Measurements from ENCODE around the gene AKT1.
A peak's percentile ranks its signal among the peaks of the same experiment; 100 is the strongest.
"Not testable (repeated sequence)": the region's sequence is repeated elsewhere in the genome, so short reads cannot be mapped to it uniquely, and the experiment has no call there.

The AKT1 gene

DNA sequence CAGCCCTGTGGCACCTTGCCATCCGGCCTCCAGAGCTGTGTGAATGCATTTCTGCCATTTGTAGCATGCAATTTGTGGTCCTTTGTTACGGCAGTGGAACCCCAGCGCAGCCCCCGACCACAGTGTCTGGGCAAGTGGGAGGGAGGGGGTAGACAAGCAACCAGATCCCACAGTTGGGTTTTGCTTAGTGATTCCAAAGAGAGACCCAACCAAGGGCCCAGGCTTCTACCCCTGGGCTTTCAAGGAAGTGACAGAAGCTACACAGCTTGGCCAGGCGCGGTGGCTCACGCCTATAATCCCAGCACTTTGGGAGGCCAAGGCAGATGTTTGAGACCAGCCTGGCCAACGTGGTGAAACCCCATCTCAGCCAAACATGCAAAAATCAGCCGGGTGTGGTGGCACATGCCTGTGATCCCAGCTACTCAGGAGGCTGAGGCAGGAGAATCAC lies 23.2 kb upstream of the AKT1 start:
- no peak for DNase-seq

- no peak for DNase-seq
Measured at GRCh38 chr14:104817930-104818713, 22.6 kb upstream of the AKT1 start.

GRCh38 chr14:104816616-104816884 lies 21.0 kb upstream of the AKT1 start:
- DNase-seq: no peak

GRCh38 chr14:104814701-104815100 lies 19.2 kb upstream of the AKT1 start:
- DNase-seq: not testable (repeated sequence)

GRCh38 chr14:104813286-104813685 lies 17.7 kb upstream of the AKT1 start:
- no peak for DNase-seq

DNA sequence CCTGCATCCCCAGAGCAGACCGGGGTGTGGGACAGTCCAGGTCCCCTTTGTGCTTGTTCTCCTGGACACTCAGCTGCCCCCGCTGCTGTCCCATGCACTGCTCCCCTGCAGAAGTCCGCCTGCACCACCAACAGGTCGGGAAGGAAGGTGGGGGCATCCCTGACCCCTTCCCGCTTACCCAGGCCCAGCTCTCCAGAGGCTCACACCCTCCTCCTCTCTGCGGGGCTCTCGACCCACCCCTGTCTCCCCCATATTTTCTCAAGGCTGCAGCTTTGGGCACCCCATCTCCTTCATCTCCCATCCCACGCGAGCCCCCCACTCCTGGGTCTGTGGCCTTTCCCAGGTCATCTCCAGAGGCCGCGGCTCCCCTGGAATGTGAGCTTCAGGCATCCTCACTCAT lies 14.8 kb upstream of the AKT1 start:
- DNase-seq: no peak

GRCh38 chr14:104808456-104808855 lies 12.9 kb upstream of the AKT1 start:
- no peak for DNase-seq

DNA sequence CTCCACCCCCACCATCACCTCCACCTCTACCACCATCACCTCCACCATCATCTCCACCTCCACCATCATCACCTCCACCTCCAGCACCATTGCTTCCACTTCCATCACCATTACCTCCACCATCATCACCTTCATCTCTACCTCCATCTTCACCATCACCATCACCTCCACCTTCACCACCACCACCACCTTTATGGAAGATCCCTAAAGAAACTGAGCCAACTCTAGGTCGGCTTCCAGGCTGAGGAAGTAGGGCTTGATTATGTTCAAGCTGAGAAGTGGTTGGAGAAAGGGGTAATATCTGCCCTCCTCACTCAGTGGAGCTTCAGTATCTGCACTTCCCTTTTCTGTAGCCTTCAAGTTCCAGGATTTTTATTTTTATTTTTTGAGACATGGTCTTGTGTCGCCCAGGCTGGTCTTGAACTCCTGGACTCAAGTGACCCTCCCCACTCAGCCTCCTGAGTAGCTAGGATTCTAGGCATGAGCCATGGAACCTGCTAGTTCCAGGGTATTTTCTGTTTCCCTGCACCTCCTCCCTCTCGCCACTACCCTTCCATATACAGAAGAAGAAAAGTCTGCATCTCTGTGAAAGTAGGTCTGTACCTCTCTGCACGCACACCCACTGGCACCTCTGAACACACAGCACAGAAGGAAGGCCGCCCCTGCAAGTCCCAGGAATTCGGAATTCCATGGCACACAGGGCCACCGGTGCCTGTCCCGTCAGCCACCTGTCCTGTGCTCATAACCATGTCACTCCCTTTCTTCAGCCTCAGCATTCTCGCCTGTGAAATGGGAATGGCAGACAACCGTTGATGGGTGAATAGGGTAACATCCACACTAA lies 11.3 kb upstream of the AKT1 start:
- no peak for DNase-seq

GRCh38 chr14:104805941-104806624 lies 10.5 kb upstream of the AKT1 start:
- DNase-seq: peak in 1 of 2 experiments; percentile 13

- DNase-seq: peak in 1 of 2 experiments; percentile 17
Measured at GRCh38 chr14:104805326-104805678, 9.8 kb upstream of the AKT1 start.

- DNase-seq: no peak
Measured at GRCh38 chr14:104804481-104805325, 9.2 kb upstream of the AKT1 start.

- DNase-seq: no peak
Measured at GRCh38 chr14:104803912-104804410, 8.4 kb upstream of the AKT1 start.

GRCh38 chr14:104803280-104803911 lies 7.8 kb upstream of the AKT1 start:
- DNase-seq: no peak

DNA sequence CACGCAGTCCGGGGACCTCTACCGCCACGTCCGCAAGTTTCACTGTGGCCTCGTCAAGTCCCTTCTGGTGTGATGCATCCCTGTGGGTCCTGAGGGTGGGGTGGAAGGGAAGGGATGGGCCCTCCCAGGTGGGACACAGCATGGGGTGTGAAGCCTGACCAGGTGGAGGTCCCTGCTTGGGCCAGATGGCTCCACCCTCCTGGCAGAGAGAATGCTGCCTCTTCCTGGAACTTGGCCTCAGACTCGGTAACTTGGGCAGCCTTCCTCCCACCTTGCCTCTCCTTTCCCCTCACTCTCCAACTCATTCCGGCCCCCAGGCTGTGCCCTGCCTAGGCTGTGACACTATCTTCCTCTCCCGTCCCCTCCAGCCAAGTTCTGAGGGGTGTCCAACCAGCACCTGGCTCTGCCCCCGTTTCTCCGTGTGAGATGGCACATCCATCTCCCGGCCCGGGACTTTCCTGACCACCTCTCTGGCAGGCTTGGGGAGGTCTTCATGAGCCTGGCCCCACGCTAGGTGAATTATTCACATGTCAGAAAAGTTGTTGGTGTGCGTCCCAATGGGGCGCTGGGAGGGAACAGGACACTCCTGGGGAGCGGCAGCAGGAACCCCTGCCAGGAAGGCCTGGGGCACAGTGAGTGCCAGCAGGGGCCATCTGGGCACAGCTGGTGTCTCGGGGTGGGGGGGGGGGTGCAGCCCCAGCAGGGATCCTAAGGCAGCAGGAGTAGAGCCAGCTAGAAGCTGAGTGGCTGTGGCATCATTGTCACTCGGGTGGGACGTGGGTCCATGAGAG lies 7.0 kb upstream of the AKT1 start:
- DNase-seq: no peak

DNA sequence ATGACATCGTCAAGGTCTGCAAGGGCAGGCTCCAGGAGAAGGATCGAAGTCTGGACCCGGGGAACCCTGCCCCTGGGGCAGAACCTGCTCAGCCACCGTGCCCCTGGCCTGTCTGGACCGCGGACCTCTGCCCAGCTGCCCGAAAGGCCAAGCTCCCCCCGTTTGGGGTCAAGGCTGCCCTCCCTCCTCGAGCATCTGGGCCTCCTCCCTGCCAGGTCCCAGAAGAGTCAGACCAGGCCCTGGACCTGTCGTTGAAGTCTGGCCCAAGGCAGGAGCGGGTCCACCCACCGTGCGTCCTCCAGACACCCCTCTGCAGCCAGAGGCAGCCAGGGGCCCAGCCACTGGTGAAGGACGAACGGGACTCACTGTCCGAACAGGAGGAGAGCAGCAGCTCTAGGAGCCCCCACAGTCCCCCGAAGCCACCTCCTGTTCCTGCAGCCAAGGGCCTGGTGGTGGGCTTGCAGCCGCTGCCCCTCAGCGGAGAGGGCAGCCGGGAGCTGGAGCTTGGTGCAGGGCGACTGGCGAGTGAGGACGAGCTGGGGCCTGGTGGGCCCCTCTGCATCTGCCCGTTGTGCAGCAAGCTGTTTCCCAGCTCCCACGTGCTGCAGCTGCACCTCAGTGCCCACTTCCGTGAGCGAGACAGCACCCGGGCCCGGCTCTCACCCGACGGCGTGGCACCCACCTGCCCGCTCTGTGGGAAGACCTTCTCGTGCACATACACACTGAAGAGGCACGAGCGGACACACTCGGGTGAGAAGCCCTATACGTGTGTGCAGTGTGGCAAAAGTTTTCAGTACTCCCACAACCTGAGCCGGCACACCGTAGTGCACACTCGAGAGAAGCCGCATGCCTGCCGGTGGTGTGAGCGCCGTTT lies 6.2 kb upstream of the AKT1 start:
- DNase-seq: no peak

DNA sequence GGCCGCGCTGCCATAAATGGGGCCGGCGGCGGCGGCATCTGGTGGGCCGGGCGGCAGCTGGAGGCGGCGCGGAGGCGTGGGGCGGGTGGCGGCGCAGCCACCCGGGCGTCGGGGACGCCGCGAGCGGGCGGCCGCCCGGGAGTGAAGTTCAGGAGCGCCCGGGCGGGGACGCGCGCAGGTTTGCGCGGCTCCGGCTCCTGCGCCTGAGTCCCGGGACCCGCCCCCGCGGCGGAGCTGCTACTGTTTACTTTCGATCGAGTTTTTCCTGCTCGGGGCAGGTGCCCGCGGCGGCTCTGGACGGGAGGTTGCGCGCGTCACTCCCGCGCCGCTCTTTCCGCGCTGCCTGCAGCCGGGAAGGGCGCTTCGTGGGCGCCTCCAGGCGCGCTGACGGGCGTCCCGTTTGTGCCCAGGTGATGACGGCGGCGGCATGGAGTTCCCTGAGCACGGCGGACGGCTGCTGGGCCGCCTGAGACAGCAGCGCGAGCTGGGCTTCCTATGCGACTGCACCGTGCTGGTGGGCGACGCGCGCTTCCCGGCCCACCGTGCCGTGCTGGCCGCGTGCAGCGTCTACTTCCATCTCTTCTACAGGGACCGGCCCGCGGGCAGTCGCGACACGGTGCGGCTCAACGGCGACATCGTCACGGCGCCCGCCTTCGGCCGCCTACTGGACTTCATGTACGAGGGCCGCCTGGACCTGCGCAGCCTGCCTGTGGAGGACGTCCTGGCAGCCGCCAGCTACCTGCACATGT lies 5.4 kb upstream of the AKT1 start, which contains the start of gene ZBTB42:
ZBTB42 (plus strand) TSS at position 331 of the 749 bp plus-strand sequence; CDS start at position 428, 97 bp downstream.
- peak; percentile 65 to 77 for DNase-seq

GRCh38 chr14:104800015-104800770 lies 4.6 kb upstream of the AKT1 start:
- DNase-seq: peak; percentile 77 to 84

- DNase-seq: peak in 1 of 2 experiments; percentile 35
Measured at GRCh38 chr14:104799244-104800014, 3.9 kb upstream of the AKT1 start.

Data from activated T-cell treated with anti-CD3 and anti-CD28 coated beads, Interleukin-2, amount 50 U/mL, for 48 hours (primary cell).